A673 (cell line): ENCODE measurements around the gene ETV6. TPM values are rescaled to one million over a fixed set of nuclear protein-coding genes. Genes with fewer than 3 reads are reported as not detected.

ENCODE experiments used
- BruUV-seq: library from RNA; stranded (reverse); fragments of 400-500 nt; replicated peaks from 2 replicates; lab custom pipeline; 2021; lab: Mats Ljungman, UMichigan
- CTCF ChIA-PET: fragments of 300-600 bp; sonication (Branson Sonifier 250); formaldehyde crosslinking; loops from one replicate; lab custom pipeline; 2022; ENCODE audit warnings: antibody characterized with exemption; lab: Charles Lee
- POLR2A ChIA-PET: fragments of 300-600 bp; sonication (Branson Sonifier 250); formaldehyde crosslinking; loops from one replicate; lab custom pipeline; 2022; ENCODE audit warnings: antibody characterized with exemption; ENCODE audit not compliant: low non-redundant PET; lab: Charles Lee
- DNase-seq: peaks from one replicate; pipeline ENCODE4 v3.0.0-alpha.2; 2015; ENCODE audit warnings: low spot score
- H3K27ac ChIP-seq: fragments of 200-600 bp; sonication (generic); 2 replicates; pipeline ENCODE4 v1.5.1; 2016; ENCODE audit warnings: mixed run types, low read depth, mild to moderate bottlenecking, mixed read lengths, antibody characterized with exemption, low read length; ENCODE audit not compliant: poor library complexity, severe bottlenecking
- H3K27me3 ChIP-seq: fragments of 200-600 bp; sonication (generic); replicated peaks from 2 replicates; pipeline ENCODE4 v1.6.1; 2017; ENCODE audit warnings: mixed run types, low read depth, mild to moderate bottlenecking, mixed read lengths, antibody characterized with exemption, low read length; ENCODE audit not compliant: insufficient read depth, poor library complexity
- H3K36me3 ChIP-seq: fragments of 200-600 bp; sonication (generic); 2 replicates; pipeline ENCODE4 v1.6.1; 2016; ENCODE audit warnings: mixed run types, mild to moderate bottlenecking, mixed read lengths, antibody characterized with exemption, low read length; ENCODE audit not compliant: insufficient read depth, poor library complexity, severe bottlenecking
- H3K4me1 ChIP-seq: fragments of 200-600 bp; sonication (generic); 2 replicates; pipeline ENCODE4 v1.6.1; 2017; ENCODE audit warnings: mixed run types, mild to moderate bottlenecking, mixed read lengths, antibody characterized with exemption, low read length; ENCODE audit not compliant: insufficient read depth, poor library complexity, severe bottlenecking
- H3K4me3 ChIP-seq: fragments of 200-600 bp; sonication (generic); 2 replicates; pipeline ENCODE4 v1.5.1; 2016; ENCODE audit warnings: low read depth, mixed run types, mild to moderate bottlenecking, mixed read lengths, low read length; ENCODE audit not compliant: poor library complexity, severe bottlenecking
- H3K9me3 ChIP-seq: fragments of 200-600 bp; sonication (generic); 2 replicates; pipeline ENCODE4 v1.6.1; 2016; ENCODE audit warnings: mixed run types, low read depth, mild to moderate bottlenecking, mixed read lengths, antibody characterized with exemption, low read length; ENCODE audit not compliant: poor library complexity, severe bottlenecking
- EZH2 ChIP-seq: fragments of 200-600 bp; sonication (generic); IDR thresholded peaks from 2 replicates; pipeline ENCODE4 v1.6.1; 2017; ENCODE audit warnings: borderline replicate concordance, low read depth, mild to moderate bottlenecking, mixed read lengths, antibody characterized with exemption, low read length; ENCODE audit not compliant: poor library complexity, severe bottlenecking
- intact Hi-C: fragments of 100-400 bp; cut with micrococcal nuclease; formaldehyde crosslinking; loops from one replicate; pipeline ENCODE4 v1.10.0; 2022; ENCODE audit not compliant: unreplicated experiment
- total RNA-seq: library from RNA; stranded (reverse); gene quantifications from 2 replicates; pipeline ENCODE4 v1.2.3, GENCODE V29; 2021
- TF ChIP-seq, protein P1 (sequence below): fragments of 300-800, 200-600 bp; sonication (generic); conservative IDR thresholded peaks from 2 replicates; pipeline ENCODE4 v1.5.1; 2017; ENCODE audit warnings: low read depth, mild to moderate bottlenecking, antibody characterized with exemption, low read length, moderate library complexity, mixed read lengths

The ETV6 gene
- total RNA-seq, 1 experiment from 2014 or later = 32.4 TPM

DNA sequence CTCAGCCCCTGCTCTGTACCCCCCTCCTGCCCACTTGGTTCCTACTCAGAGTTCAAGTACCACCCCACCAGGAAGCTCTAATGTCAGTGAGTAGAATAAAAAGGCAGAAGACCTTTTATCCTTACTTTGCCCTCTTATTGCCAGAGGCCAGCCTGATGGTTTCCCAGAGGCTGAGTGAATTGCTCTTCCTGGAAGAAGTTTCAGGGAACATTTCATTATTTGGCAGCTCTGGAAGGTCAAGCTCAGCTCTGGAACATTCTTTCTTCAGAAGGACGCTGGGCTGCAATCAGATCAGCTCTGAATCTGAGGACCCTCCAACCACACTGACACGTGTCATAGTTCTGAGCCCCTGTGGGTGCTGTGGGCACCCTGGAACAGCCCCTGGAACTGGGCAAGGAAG is 188.9 kb downstream of the ETV6 start:
- H3K27me3 ChIP-seq = no peaks in the 10 kb centered on the region
- no TSS peak for BruUV-seq
- no peak for DNase-seq
- no peaks in the 10 kb centered on the region for H3K36me3 ChIP-seq
- H3K27ac ChIP-seq = no peak overlapping the region
- CTCF ChIA-PET = interaction anchor here (0.6 to 0.8 kb wide), 2 partner anchors 176 to 300 kb away, joined by 3 read pairs; no protein-coding TSS in a partner anchor
- POLR2A ChIA-PET = no interaction called here
- intact Hi-C loops = no loop called here
- no peaks in the 10 kb centered on the region for H3K9me3 ChIP-seq
- TF ChIP-seq, protein P1, sequence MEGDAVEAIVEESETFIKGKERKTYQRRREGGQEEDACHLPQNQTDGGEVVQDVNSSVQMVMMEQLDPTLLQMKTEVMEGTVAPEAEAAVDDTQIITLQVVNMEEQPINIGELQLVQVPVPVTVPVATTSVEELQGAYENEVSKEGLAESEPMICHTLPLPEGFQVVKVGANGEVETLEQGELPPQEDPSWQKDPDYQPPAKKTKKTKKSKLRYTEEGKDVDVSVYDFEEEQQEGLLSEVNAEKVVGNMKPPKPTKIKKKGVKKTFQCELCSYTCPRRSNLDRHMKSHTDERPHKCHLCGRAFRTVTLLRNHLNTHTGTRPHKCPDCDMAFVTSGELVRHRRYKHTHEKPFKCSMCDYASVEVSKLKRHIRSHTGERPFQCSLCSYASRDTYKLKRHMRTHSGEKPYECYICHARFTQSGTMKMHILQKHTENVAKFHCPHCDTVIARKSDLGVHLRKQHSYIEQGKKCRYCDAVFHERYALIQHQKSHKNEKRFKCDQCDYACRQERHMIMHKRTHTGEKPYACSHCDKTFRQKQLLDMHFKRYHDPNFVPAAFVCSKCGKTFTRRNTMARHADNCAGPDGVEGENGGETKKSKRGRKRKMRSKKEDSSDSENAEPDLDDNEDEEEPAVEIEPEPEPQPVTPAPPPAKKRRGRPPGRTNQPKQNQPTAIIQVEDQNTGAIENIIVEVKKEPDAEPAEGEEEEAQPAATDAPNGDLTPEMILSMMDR = no peak
- no peak for TF ChIP-seq EZH2
- peaks cover 21% of the 10 kb centered on the region for H3K4me1 ChIP-seq
- H3K4me3 ChIP-seq = no peak overlapping the region

DNA sequence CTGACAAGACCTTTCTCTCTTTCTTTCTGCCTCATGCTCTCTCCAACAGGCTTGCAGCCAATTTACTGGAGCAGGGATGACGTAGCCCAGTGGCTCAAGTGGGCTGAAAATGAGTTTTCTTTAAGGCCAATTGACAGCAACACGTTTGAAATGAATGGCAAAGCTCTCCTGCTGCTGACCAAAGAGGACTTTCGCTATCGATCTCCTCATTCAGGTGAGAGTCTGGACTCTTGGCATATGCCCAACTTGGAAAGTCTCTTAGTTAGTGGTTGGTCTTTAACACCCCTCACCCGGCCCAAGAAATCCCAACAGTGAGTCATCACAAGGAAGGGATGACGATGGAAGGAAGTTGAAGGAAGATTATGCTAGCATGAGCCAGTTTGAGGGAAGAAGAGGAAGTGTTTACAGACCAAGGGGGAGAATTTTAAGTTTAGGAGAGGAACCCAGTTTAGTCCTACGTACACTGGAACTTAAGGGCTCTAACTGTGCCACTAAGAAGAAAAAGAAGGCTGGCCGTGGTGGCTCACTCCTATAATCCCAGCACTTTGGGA is 189.7 kb downstream of the ETV6 start:
- no TSS peak for BruUV-seq
- Histone ChIP-seq H3K4me3 (no peak overlapping the region), H3K4me1 (peaks cover 14% of the 10 kb centered on the region), H3K36me3 (no peaks in the 10 kb centered on the region), H3K27ac (no peak overlapping the region), H3K27me3 (no peaks in the 10 kb centered on the region), H3K9me3 (no peaks in the 10 kb centered on the region)
- ChIA-PET POLR2A (no interaction called here), CTCF (no interaction called here)
- intact Hi-C loops = no loop called here
- DNase-seq = no peak
- TF ChIP-seq EZH2 = no peak
- TF ChIP-seq, protein P1 = no peak

DNA sequence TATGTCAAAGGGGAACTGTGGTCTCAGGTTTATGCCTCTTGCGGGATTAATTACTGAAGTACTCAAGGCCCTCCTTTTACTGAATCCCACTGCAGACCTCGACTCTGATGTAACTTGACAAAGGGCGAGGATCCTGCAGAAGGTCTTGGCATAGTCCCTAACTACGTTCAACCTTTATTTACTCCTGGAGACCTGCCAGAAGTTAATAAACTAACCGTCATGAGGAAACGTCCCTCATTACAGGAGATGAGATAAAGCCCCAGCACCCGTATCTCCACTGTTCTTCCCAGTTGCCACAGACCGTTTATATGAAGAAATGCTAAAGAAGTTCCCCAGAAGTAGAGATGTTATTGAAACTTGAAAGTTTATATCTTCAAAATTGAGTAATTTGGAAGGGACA is 190.9 kb downstream of the ETV6 start:
- H3K27me3 ChIP-seq = no peaks in the 10 kb centered on the region
- H3K4me3 ChIP-seq = no peak overlapping the region
- CTCF ChIA-PET = no interaction called here
- DNase-seq = no peak
- H3K36me3 ChIP-seq = peaks cover 4% of the 10 kb centered on the region
- intact Hi-C loops = no loop called here
- H3K4me1 ChIP-seq = peaks cover 3% of the 10 kb centered on the region
- TF ChIP-seq, protein P1 = no peak
- no peak for TF ChIP-seq EZH2
- H3K9me3 ChIP-seq = no peaks in the 10 kb centered on the region
- POLR2A ChIA-PET = no interaction called here
- H3K27ac ChIP-seq = no peak overlapping the region
- BruUV-seq = no TSS peak
